Stimulated activated CD4-positive, alpha-beta T cell treated with anti-CD3 and anti-CD28 coated beads, TNF-alpha, amount 100 ng/mL, for 4 hours (primary cell): Measurements from ENCODE around the gene UBB.
"Not testable (repeated sequence)": the region's sequence is repeated elsewhere in the genome, so short reads cannot be mapped to it uniquely, and the experiment has no call there.

Experiments used
- DNase-seq, 3 experiments: peaks; one replicate each; pipeline ENCODE4 v3.0.0-alpha.2; 2020; ENCODE audit warnings: low read depth in 3 of 3

The UBB gene

DNA sequence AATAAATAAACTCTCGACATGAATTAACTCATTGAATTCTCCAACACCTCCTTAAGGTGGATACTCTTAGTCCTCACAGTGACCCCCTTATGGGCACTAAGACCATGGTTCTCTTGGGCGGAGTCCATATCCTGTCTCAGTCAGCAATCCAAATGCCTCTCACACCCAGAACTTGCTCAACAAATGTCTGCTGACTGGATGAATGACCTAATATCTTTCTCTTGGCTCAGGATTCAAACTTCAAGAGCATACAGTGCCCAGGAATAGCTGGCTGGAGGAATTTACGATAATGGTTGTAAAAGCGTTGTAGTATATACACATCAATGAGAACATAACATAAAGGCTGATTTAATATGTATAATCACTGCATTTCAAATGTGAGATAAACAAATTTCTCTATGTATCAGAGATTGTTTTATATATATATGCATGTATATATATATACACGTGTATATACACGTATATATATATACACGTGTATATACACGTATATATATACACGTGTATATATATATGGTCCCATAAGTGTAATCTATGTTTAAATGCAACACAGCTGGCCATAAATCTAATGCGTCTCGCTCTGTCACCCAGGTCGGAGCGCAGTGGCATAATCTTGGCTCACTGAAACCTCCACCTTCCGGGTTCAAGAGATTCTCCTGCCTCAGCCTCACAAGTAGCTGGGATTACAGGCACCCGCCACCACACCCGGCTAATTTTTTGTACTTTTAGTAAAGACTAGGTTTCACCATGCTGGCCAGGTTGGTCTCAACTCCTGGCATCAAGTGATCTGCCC, 6.5 kb upstream of the UBB start:
- DNase-seq, result no peak

DNA sequence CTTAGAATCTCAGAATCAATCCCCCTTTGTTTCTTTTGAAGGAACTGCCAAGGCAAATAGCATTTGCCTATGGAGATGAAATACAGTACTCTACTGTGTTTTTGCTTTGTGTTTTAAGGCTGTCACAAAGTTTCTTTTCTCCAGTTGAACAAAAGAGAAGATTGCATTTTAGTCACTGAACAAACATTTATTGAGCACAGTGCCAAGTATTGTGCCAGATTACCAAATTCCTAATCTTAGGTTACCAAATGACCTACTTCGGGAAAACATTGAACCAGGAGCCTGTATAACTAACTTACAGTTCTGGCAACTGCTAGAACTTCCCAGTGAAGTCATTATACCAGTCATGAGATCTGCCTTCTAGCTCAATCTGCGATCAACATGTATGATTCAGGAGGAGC, 3.0 kb upstream of the UBB start:
- DNase-seq, result no peak

DNA sequence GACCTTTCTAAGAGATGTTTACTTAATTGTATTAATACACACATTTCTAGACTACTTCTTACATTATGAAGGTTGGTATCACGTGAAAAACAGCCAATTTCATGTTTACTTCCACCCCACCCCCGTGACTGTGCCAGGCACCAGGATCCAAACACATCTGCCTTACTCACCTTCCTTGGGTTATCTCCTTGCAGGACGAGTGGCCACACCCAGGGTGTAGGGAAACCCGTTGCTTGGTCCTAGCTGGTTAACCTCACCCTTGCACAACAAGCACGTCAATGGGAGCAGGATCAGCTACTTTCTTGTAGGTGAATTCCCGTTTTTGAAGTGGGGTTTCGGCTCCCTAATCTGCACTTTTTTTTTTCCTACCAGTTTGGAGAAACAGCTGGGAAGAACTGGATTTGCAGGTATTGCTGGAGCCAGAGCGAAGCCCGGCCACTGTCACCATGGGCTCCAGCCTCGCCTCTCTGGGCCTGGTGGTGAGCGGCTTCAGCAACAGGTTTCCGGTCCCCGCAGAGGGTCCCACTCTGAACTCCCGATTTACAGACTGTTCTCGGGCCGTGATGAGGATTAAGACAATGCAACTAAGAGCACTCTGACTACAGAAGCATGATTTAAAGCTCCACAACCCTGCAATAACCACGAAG, 2.1 kb upstream of the UBB start:
- DNase-seq, result no peak

DNA sequence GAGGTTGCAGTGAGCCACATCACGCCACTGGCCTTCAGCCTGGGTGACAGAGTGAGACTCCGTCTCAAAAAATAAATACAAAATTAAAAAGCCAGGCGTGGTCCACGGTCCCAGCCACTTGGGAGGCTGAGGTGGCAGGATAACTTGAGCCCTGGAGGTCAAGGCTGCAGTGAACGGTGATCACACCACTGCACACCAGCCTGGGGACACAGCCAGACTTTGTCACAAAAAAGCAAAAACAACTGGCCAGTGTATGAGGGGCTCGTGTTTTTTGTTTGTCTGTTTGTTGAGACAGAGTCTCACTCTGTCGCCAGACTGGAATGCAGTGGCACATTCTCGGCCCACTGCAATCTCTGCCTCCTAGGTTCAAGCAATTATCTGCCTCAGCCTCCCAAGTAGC, 1.2 kb upstream of the UBB start:
- no peak for DNase-seq

DNA sequence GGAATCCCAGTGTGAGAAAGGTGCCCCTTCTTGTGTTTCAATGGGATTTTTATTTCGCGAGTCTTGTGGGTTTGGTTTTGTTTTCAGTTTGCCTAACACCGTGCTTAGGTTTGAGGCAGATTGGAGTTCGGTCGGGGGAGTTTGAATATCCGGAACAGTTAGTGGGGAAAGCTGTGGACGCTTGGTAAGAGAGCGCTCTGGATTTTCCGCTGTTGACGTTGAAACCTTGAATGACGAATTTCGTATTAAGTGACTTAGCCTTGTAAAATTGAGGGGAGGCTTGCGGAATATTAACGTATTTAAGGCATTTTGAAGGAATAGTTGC, 567 bp downstream of the UBB start:
- DNase-seq, result peak in 1 of 3 experiments; percentile 20

- no peak for DNase-seq
Measured at GRCh38 chr17:16383216-16383615, 2.3 kb downstream of the UBB start.

DNA sequence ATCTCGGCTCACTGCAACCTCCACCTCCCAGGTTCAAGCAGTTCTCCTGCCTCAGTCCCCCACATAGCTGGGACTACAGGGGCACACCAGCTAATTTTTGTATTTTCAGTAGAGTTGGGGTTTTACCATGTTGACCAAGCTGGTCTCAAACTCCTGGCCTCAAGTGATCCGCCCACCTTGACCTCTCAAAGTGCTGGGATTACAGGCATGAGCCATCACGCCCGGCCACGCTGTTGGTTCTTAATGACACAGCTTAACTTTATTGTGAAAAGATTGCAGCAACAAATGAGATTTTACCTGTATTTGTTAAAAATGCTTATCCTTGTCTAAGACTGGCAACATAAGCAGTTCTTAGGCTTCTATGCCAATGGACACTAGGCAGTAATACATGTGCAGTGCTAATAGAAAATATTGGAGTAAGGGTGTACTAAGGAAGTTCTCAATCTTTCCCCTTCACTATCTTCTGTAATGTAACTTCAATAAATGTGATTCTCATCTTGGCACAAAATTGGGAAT, 2.9 kb downstream of the UBB start:
- no peak for DNase-seq

GRCh38 chr17:16384557-16384956, 3.7 kb downstream of the UBB start:
- no peak for DNase-seq

DNA sequence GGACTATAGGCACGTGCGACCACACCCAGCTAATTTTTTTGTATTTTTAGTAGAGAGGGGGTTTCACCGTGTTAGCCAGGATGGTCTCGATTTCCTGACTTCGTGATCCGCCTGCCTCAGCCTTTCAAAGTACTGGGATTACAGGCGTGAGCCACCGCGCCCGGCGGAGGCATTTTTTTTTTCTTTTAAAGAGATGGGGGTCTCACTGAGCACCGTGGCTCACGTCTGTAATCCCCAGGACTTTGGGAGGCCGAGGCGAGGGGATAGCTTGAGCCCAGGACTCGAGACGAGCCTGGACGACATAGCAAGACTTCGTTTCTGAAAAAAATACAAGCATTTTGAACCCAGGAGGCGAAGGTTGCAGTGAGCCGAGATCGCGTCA, 5.2 kb downstream of the UBB start:
- not testable (repeated sequence) for DNase-seq

- DNase-seq, result no peak
Measured at GRCh38 chr17:16391451-16391850, 10.6 kb downstream of the UBB start.

GRCh38 chr17:16392491-16392890, 11.6 kb downstream of the UBB start:
- DNase-seq, result not testable (repeated sequence)

DNA sequence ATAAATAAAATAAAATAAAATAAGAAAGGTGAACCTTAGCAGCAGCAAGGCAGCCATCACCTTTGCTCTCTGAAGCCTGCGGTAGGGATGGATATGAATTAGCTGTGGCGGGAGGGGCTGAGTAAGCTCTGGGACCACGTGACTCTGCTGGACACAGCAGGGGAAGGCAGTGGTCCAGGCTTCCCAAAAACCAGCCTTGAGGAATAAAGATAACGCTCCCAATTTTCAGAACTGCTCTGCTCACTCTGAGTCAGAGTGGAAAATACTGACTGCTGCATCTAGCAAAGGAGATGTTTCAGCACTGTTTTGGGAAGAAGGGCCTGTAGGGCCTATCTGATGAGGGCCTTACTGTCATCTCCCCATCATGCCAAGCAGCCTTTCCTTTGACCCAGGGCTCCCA, 15.0 kb downstream of the UBB start:
- not testable (repeated sequence) for DNase-seq

DNA sequence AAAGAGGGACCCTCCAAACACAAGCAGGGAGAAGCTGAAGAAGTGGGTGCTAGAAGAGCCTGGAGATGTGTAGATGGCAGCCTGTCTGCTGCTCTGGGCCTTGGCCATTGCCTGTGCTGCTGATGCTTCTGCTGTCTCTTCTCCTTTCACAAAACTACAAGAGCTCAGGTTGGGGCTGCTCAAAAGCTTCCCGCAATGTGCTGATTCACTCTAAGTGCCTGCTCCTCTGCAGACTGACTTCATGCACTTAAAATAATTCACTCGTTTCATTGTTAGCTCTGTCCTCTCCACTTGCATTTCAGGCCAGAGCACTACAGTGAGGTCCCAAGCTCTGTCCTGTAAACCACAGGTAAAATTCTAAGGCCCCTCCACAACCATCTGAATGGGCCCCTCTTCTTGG, 15.8 kb downstream of the UBB start:
- not testable (repeated sequence) for DNase-seq

GRCh38 chr17:16398270-16399267, 17.7 kb downstream of the UBB start:
- DNase-seq, result no peak

GRCh38 chr17:16403847-16404246, 23.0 kb downstream of the UBB start:
- not testable (repeated sequence) for DNase-seq

DNA sequence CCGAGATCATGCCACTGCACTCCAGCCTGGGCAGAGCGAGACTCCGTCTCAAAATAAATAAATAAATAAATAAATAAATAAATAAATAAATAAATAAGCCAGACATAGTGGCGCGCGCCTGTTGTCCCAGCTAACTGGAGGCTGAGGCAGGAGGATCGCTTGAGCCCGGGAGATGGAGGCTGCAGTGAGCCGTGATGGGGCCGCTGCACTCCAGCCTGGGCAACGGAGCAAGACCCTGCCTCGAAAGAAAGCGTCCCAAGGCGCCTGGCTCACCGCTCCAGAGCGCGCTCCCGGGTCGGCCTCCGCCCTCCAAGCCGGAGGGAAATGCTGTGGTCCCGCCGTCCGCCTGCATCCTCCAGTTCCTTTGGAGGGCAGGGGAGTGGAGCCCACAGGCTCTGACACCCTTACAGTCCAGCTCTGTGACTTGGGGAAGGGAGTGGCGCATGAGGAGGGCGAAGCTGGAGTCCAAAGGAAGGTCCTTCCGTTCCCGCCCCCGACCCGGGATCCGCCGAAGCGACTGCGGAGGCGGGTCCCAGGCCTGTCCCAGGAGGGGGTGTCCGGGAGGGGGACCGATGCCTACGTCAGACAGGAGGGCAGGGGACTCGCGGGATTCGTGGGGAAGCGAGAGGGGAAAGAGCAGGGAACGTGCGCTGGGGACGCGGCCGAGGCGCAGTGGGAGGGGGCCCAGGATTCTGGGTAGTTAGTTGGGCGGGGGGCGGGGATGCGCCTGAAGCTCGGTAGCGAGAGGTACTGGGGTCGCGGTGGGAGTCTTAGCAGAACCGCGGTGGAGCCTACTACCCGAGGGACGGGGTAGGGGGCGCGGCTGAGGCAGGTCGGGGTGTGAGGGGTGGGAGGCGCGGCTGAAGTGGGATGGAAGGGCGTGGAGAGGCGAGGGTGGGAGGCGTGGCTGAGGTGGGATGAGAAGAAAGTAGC, 26.1 kb downstream of the UBB start:
- DNase-seq, result no peak

DNA sequence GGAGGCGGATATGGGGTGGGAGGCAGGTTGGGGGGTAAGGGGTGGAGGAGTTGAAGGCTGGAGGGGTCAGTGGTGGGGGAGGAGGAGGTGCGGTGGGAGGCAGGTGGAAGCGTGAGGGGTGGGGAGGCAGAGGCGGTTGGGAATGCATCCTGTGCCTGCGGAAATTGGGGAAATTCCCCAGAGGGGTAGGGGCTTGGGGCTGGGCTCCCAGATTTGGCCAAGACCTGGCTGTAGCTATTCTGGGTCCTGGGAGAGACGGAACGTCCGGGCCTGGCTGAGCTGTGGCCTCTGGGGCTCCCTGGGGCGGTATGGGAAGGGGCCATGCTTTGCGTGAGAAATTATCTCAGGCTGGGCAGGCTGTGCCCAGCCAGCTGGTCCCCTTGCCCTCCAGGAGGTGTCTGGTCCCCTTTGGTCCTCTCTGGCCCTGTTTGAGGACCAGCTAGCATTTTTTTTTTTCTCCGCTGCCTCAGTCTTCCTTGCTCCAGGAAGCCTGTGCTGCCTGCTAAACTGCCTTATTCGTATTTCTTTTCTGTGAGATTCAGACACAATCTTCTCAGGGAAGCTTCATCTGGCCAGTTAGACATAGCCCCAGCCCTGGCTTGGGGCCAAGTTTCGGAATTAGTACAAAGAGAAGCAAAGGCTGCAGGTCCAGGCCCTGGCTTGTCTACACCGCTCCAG, 27.2 kb downstream of the UBB start:
- DNase-seq, result no peak

- no peak for DNase-seq
Measured at GRCh38 chr17:16415031-16415924, 34.4 kb downstream of the UBB start, which contains the start of gene TRPV2. TRPV2 (plus strand) TSS chr17:16415571; CDS start chr17:16417669, 2,098 bp downstream.

DNA sequence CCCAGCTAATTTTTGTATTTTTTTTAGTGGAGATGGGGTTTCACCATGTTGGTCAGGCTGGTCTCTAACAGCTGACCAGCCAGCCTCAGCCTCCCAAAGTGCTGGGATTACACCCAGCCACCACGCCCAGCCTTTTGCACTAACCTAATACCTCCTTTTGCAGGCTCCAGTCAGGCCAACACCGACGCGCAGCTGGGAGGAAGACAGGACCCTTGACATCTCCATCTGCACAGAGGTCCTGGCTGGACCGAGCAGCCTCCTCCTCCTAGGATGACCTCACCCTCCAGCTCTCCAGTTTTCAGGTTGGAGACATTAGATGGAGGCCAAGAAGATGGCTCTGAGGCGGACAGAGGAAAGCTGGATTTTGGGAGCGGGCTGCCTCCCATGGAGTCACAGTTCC, 36.5 kb downstream of the UBB start:
- DNase-seq, result no peak
